Measurements from ENCODE around the gene PFKFB2. TPM values are rescaled to one million over a fixed set of nuclear protein-coding genes. Genes with fewer than 3 reads are reported as not detected.

PFKFB2 gene
- total RNA-seq, 1 donor, result 14.5 TPM

- H3K9me3 ChIP-seq (ENCODE audit: low read depth, low read length), result no peaks in the 10 kb centered on the region
- H3K27ac ChIP-seq (ENCODE audit: low read depth, low read length), result no peak overlapping the region
- no peak for DNase-seq (ENCODE audit: insufficient read length, low spot score, missing footprints)
- no peak overlapping the region for H3K4me3 ChIP-seq (ENCODE audit: insufficient read depth, low read length)
- H3K4me2 ChIP-seq (ENCODE audit: insufficient read depth, low read length), result no peak overlapping the region
- H4K20me1 ChIP-seq (ENCODE audit: insufficient read depth, low read length), result no peaks in the 10 kb centered on the region
- TF ChIP-seq CTCF (IDR thresholded peaks at IDR 0.05; ENCODE audit: extremely low read depth, low read depth, low read length), result no peak
- H3K79me2 ChIP-seq (ENCODE audit: insufficient read depth, low read length), result no peaks in the 10 kb centered on the region
- H2AFZ ChIP-seq (ENCODE audit: low read length), result no peak overlapping the region
- H3K27me3 ChIP-seq (ENCODE audit: insufficient read depth, low read length), result peaks cover 3% of the 10 kb centered on the region
- no peaks in the 10 kb centered on the region for H3K4me1 ChIP-seq (ENCODE audit: insufficient read depth, low read length)
- H3K36me3 ChIP-seq (ENCODE audit: insufficient read depth, low read length), result no peaks in the 10 kb centered on the region
Observed at GRCh38 chr1:207091200-207091908, 38.3 kb downstream of the PFKFB2 start.

- no peak for DNase-seq (ENCODE audit: insufficient read length, low spot score, missing footprints)
- H3K9me3 ChIP-seq (ENCODE audit: low read depth, low read length), result no peaks in the 10 kb centered on the region
- H3K36me3 ChIP-seq (ENCODE audit: insufficient read depth, low read length), result no peaks in the 10 kb centered on the region
- H3K79me2 ChIP-seq (ENCODE audit: insufficient read depth, low read length), result no peaks in the 10 kb centered on the region
- no peak overlapping the region for H3K4me2 ChIP-seq (ENCODE audit: insufficient read depth, low read length)
- TF ChIP-seq CTCF (IDR thresholded peaks at IDR 0.05; ENCODE audit: extremely low read depth, low read depth, low read length), result no peak
- H3K4me1 ChIP-seq (ENCODE audit: insufficient read depth, low read length), result no peaks in the 10 kb centered on the region
- H3K27ac ChIP-seq (ENCODE audit: low read depth, low read length), result no peak overlapping the region
- no peaks in the 10 kb centered on the region for H4K20me1 ChIP-seq (ENCODE audit: insufficient read depth, low read length)
- no peak overlapping the region for H3K4me3 ChIP-seq (ENCODE audit: insufficient read depth, low read length)
- no peak overlapping the region for H2AFZ ChIP-seq (ENCODE audit: low read length)
- H3K27me3 ChIP-seq (ENCODE audit: insufficient read depth, low read length), result peaks cover 3% of the 10 kb centered on the region
Observed at GRCh38 chr1:207093944-207094343, 40.9 kb downstream of the PFKFB2 start.

- Histone ChIP-seq H4K20me1 (ENCODE audit: insufficient read depth, low read length) (no peaks in the 10 kb centered on the region), H2AFZ (ENCODE audit: low read length) (no peak overlapping the region), H3K36me3 (ENCODE audit: insufficient read depth, low read length) (no peaks in the 10 kb centered on the region), H3K27ac (ENCODE audit: low read depth, low read length) (no peak overlapping the region), H3K79me2 (ENCODE audit: insufficient read depth, low read length) (no peaks in the 10 kb centered on the region), H3K4me1 (ENCODE audit: insufficient read depth, low read length) (no peaks in the 10 kb centered on the region), H3K27me3 (ENCODE audit: insufficient read depth, low read length) (no peaks in the 10 kb centered on the region), H3K9me3 (ENCODE audit: low read depth, low read length) (no peaks in the 10 kb centered on the region), H3K4me3 (ENCODE audit: insufficient read depth, low read length) (no peak overlapping the region), H3K4me2 (ENCODE audit: insufficient read depth, low read length) (no peak overlapping the region)
- DNase-seq (ENCODE audit: insufficient read length, low spot score, missing footprints), result no peak
- TF ChIP-seq CTCF (IDR thresholded peaks at IDR 0.05; ENCODE audit: extremely low read depth, low read depth, low read length), result no peak
Observed at GRCh38 chr1:207097871-207098324, 44.8 kb downstream of the PFKFB2 start.

- no peaks in the 10 kb centered on the region for H3K79me2 ChIP-seq (ENCODE audit: insufficient read depth, low read length)
- H3K27me3 ChIP-seq (ENCODE audit: insufficient read depth, low read length), result no peaks in the 10 kb centered on the region
- H2AFZ ChIP-seq (ENCODE audit: low read length), result no peak overlapping the region
- H3K4me3 ChIP-seq (ENCODE audit: insufficient read depth, low read length), result no peak overlapping the region
- H4K20me1 ChIP-seq (ENCODE audit: insufficient read depth, low read length), result no peaks in the 10 kb centered on the region
- H3K9me3 ChIP-seq (ENCODE audit: low read depth, low read length), result no peaks in the 10 kb centered on the region
- no peak overlapping the region for H3K4me2 ChIP-seq (ENCODE audit: insufficient read depth, low read length)
- no peak for DNase-seq (ENCODE audit: insufficient read length, low spot score, missing footprints)
- H3K4me1 ChIP-seq (ENCODE audit: insufficient read depth, low read length), result no peaks in the 10 kb centered on the region
- H3K27ac ChIP-seq (ENCODE audit: low read depth, low read length), result no peak overlapping the region
- no peaks in the 10 kb centered on the region for H3K36me3 ChIP-seq (ENCODE audit: insufficient read depth, low read length)
- TF ChIP-seq CTCF (IDR thresholded peaks at IDR 0.05; ENCODE audit: extremely low read depth, low read depth, low read length), result no peak
Observed at GRCh38 chr1:207101720-207102119, 48.6 kb downstream of the PFKFB2 start.
